Measurements from ENCODE around the gene CHCHD1. TPM values are rescaled to one million over a fixed set of nuclear protein-coding genes. Genes with fewer than 3 reads are reported as not detected.

CHCHD1 gene
- total RNA-seq, 4 donors from 2014 or later: 12.7 to 26.0 (median 22.5) TPM

GRCh38 chr10:73761781-73762180, 20.1 kb upstream of the CHCHD1 start:
- TF ChIP-seq EP300 (IDR thresholded peaks at IDR 0.05) (no peak), POLR2A (IDR thresholded peaks at IDR 0.05) (no peak), POLR2AphosphoS5 (IDR thresholded peaks at IDR 0.05) (no peak), CTCF (IDR thresholded peaks at IDR 0.05) (no peak)
- Histone ChIP-seq H3K4me3 (no peak overlapping the region), H3K36me3 (peaks cover 78% of the 10 kb centered on the region), H3K4me1 (no peaks in the 10 kb centered on the region), H3K27me3 (no peaks in the 10 kb centered on the region), H3K27ac (no peak overlapping the region), H3K9me3 (no peaks in the 10 kb centered on the region)
- DNase-seq (ENCODE audit: low spot score in 2 of 2): no peak
- WGBS: 95% methylated on average over 1 of the region's 1 CpG

- no peak overlapping the region for H3K27ac ChIP-seq
- 59% methylated on average over 2 of the region's 2 CpGs for WGBS
Measured at GRCh38 chr10:73762915-73763314, 18.9 kb upstream of the CHCHD1 start.

GRCh38 chr10:73763343-73763742, 18.5 kb upstream of the CHCHD1 start:
- H3K27ac ChIP-seq: no peak overlapping the region
- H3K9me3 ChIP-seq: no peaks in the 10 kb centered on the region
- TF ChIP-seq POLR2AphosphoS5 (IDR thresholded peaks at IDR 0.05) (no peak), EP300 (IDR thresholded peaks at IDR 0.05) (no peak), POLR2A (IDR thresholded peaks at IDR 0.05) (no peak)
- no peaks in the 10 kb centered on the region for H3K4me1 ChIP-seq
- no peaks in the 10 kb centered on the region for H3K27me3 ChIP-seq
- no peak for DNase-seq (ENCODE audit: low spot score in 2 of 2)
- H3K4me3 ChIP-seq: no peak overlapping the region
- H3K36me3 ChIP-seq: peaks cover 94% of the 10 kb centered on the region
- 87% methylated on average over 2 of the region's 2 CpGs for WGBS

More at GRCh38 chr10:73762915-73763314, 18.9 kb upstream of the CHCHD1 start:
- no peak overlapping the region for H3K4me3 ChIP-seq
- DNase-seq (ENCODE audit: low spot score in 2 of 2): no peak
- no peaks in the 10 kb centered on the region for H3K27me3 ChIP-seq
- no peaks in the 10 kb centered on the region for H3K4me1 ChIP-seq
- no peaks in the 10 kb centered on the region for H3K9me3 ChIP-seq
- peaks cover 89% of the 10 kb centered on the region for H3K36me3 ChIP-seq
- TF ChIP-seq POLR2AphosphoS5 (IDR thresholded peaks at IDR 0.05): no peak
- no peak for TF ChIP-seq POLR2A (IDR thresholded peaks at IDR 0.05)
- TF ChIP-seq EP300 (IDR thresholded peaks at IDR 0.05): no peak
- TF ChIP-seq CTCF (IDR thresholded peaks at IDR 0.05): no peak

GRCh38 chr10:73765066-73765465, 16.8 kb upstream of the CHCHD1 start:
- H3K4me3 ChIP-seq: no peak overlapping the region
- no peak for DNase-seq (ENCODE audit: low spot score in 2 of 2)
- no peak overlapping the region for H3K27ac ChIP-seq
- no peaks in the 10 kb centered on the region for H3K27me3 ChIP-seq
- TF ChIP-seq EP300 (IDR thresholded peaks at IDR 0.05): no peak
- TF ChIP-seq POLR2AphosphoS5 (IDR thresholded peaks at IDR 0.05): no peak
- no peak for TF ChIP-seq CTCF (IDR thresholded peaks at IDR 0.05)
- TF ChIP-seq POLR2A (IDR thresholded peaks at IDR 0.05): no peak
- WGBS: 85% methylated on average over 6 of the region's 6 CpGs
- H3K4me1 ChIP-seq: no peaks in the 10 kb centered on the region
- no peaks in the 10 kb centered on the region for H3K9me3 ChIP-seq
- peaks cover 99% of the 10 kb centered on the region for H3K36me3 ChIP-seq

GRCh38 chr10:73768881-73769280, 13.0 kb upstream of the CHCHD1 start:
- WGBS: 76% methylated on average over 11 of the region's 11 CpGs
- H3K36me3 ChIP-seq: peaks cover 75% of the 10 kb centered on the region
- no peak overlapping the region for H3K27ac ChIP-seq
- no peak overlapping the region for H3K4me3 ChIP-seq
- no peak for DNase-seq (ENCODE audit: low spot score in 2 of 2)
- H3K4me1 ChIP-seq: peaks cover 17% of the 10 kb centered on the region
- no peaks in the 10 kb centered on the region for H3K9me3 ChIP-seq
- H3K27me3 ChIP-seq: no peaks in the 10 kb centered on the region
- no peak for TF ChIP-seq CTCF (IDR thresholded peaks at IDR 0.05)
- TF ChIP-seq EP300 (IDR thresholded peaks at IDR 0.05): no peak
- no peak for TF ChIP-seq POLR2AphosphoS5 (IDR thresholded peaks at IDR 0.05)
- TF ChIP-seq POLR2A (IDR thresholded peaks at IDR 0.05): no peak

GRCh38 chr10:73769396-73769795, 12.5 kb upstream of the CHCHD1 start:
- Histone ChIP-seq H3K4me3 (no peak overlapping the region), H3K27me3 (no peaks in the 10 kb centered on the region), H3K36me3 (peaks cover 70% of the 10 kb centered on the region), H3K4me1 (peaks cover 22% of the 10 kb centered on the region), H3K9me3 (no peaks in the 10 kb centered on the region), H3K27ac (no peak overlapping the region)
- WGBS: 100% methylated on average over 5 of the region's 5 CpGs
- no peak for DNase-seq (ENCODE audit: low spot score in 2 of 2)
- TF ChIP-seq EP300 (IDR thresholded peaks at IDR 0.05): no peak
- TF ChIP-seq POLR2A (IDR thresholded peaks at IDR 0.05): no peak
- TF ChIP-seq POLR2AphosphoS5 (IDR thresholded peaks at IDR 0.05): no peak
- no peak for TF ChIP-seq CTCF (IDR thresholded peaks at IDR 0.05)

Measured in suprapubic skin (tissue), 4 donors.